Activated T-cell treated with anti-CD3 and anti-CD28 coated beads, Interleukin-2, amount 50 U/mL, for 4 hours (primary cell): ENCODE measurements around the gene NEMP2. TPM values are rescaled to one million over a fixed set of nuclear protein-coding genes. Genes with fewer than 3 reads are reported as not detected.
"Not testable (repeated sequence)": the region's sequence is repeated elsewhere in the genome, so short reads cannot be mapped to it uniquely, and the experiment has no call there.

ENCODE experiments used
- ATAC-seq, 2 donors: fragments of 200-7000 bp; cut with Tn5 transposase; one replicate each; pipeline ENCODE4 v1.10.0; 2021
- DNase-seq: peaks from one replicate; pipeline ENCODE4 v3.0.0-alpha.2; 2020
- H3K27me3 Mint-ChIP-seq: one replicate; pipeline ENCODE4 v1.8.0; 2021; ENCODE audit warnings: low read depth, mixed read lengths
- H3K36me3 Mint-ChIP-seq: one replicate; pipeline ENCODE4 v1.8.0; 2022; ENCODE audit warnings: mixed read lengths; ENCODE audit not compliant: insufficient read depth
- H3K4me1 Mint-ChIP-seq: one replicate; pipeline ENCODE4 v1.8.0; 2021; ENCODE audit warnings: low read depth, mixed read lengths
- H3K4me3 Mint-ChIP-seq: one replicate; pipeline ENCODE4 v1.8.0; 2021; ENCODE audit warnings: mild to moderate bottlenecking, moderate library complexity, mixed read lengths
- H3K9me3 Mint-ChIP-seq: one replicate; pipeline ENCODE4 v1.8.0; 2021; ENCODE audit warnings: mixed read lengths
- total RNA-seq, 3 donors: library from RNA; stranded (reverse); gene quantifications; one replicate each; pipeline ENCODE4 v1.2.1, GENCODE V29; 2021

NEMP2 gene
- total RNA-seq, 3 donors from 2014 or later = 6.8 to 8.6 (median 8.5) TPM

DNA sequence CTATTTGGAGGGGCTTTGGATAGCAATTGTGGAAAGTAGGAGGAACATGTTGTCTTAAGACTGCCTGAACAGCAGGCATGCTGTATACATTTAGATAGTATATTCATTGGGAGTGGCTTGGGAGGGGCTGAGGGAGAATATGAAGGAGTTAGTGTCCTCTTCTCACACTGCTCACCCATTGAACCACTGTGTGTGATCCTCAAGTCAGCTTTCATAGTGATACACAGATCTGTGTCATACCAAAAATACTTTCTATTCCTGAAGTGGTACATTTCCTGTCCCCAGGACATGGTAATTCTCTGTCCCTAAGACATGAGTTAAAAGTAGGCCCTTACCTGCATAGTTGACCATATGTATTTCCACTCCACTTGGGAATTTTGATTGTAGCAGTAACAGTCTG, 9.6 kb downstream of the NEMP2 start:
- no peak for ATAC-seq
- no peaks in the 10 kb centered on the region for H3K27me3 Mint-ChIP-seq
- H3K36me3 Mint-ChIP-seq = peaks cover 13% of the 10 kb centered on the region
- H3K4me1 Mint-ChIP-seq = peaks cover 58% of the 10 kb centered on the region
- DNase-seq = no peak
- H3K9me3 Mint-ChIP-seq = no peaks in the 10 kb centered on the region
- H3K4me3 Mint-ChIP-seq = no peak overlapping the region

DNA sequence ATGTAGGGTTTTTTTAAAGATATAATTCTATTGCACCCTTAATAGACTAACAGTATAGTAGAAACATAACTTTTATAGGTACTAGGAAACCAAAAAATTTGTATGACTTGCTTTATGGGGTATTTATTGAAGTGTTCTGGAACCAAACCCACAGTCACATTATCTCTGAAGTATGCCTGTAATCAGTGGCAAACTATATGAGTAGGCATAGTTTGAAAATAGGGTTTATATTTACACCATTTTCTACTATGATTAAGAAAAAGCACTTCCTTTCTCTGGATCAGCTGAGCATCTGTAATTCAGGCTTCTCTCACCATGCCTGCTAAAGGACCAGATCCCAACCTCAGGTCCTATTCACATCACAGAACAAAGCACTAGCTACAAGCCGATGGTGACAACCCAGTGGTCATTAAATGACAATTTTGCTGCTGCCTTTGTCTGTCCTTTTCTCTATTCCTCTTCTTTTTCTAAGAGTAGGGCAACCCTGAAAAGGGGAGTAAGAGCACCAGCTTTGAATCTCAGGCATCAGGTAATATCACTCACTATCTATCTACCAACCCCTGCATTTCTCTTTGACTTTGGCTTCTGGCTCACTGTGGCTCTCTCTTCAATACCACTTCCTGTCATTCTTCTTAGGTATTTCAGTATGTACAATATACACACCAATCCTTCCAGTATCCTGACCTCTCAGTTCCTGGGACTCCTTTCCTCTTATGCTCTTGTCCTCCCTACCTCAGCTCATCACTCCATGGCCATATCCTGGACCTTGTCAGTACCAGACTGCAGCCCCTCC, 14.4 kb downstream of the NEMP2 start:
- ATAC-seq = peak; percentile 46 to 55
- H3K9me3 Mint-ChIP-seq = no peaks in the 10 kb centered on the region
- peaks cover 46% of the 10 kb centered on the region for H3K4me1 Mint-ChIP-seq
- H3K36me3 Mint-ChIP-seq = peaks cover 13% of the 10 kb centered on the region
- DNase-seq = no peak
- no peak overlapping the region for H3K4me3 Mint-ChIP-seq
- H3K27me3 Mint-ChIP-seq = no peaks in the 10 kb centered on the region

DNA sequence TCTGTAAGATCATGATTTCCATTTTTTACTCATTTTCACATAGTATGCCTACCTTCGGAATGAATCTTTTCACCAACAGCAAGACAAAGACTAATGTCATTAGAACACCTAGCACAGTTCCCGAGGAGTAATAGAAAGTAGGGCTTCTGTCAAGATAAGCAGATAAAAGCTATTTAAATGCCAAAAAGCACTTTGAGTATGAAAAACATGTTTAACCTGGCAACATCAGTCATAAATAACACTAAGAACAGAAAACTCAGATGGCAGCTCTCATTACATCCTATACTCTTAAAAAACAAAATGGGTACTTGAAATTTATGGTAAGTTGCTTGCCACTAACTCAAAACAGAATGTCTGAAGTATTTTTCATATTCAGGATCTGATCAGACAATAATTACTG, 17.1 kb downstream of the NEMP2 start:
- Mint-ChIP-seq H3K9me3 (no peaks in the 10 kb centered on the region), H3K4me3 (no peak overlapping the region), H3K36me3 (peaks cover 15% of the 10 kb centered on the region), H3K27me3 (no peaks in the 10 kb centered on the region), H3K4me1 (peaks cover 53% of the 10 kb centered on the region)
- no peak for DNase-seq
- ATAC-seq = no peak

DNA sequence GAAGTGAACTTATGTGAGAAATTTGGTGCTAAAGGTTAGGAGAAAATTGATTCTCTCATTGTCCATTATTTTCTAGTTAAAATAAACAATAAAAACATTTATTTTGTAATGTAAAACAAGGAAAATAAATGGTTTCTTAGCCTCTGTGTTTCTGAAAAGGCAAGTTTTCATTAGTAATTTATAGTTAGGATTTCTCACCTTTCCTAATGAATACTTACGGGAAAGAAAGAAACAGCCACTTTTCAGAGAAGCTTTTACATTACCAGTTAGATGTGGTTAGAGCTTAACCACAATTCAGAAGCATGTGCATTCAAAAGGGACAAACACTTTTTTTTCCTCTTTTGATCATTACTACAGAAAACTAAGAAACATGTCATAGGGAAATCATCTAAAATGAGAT, 18.8 kb downstream of the NEMP2 start:
- Mint-ChIP-seq H3K4me3 (no peak overlapping the region), H3K4me1 (peaks cover 41% of the 10 kb centered on the region), H3K27me3 (no peaks in the 10 kb centered on the region), H3K9me3 (no peaks in the 10 kb centered on the region), H3K36me3 (peaks cover 14% of the 10 kb centered on the region)
- ATAC-seq = peak; percentile 66 to 71
- no peak for DNase-seq

DNA sequence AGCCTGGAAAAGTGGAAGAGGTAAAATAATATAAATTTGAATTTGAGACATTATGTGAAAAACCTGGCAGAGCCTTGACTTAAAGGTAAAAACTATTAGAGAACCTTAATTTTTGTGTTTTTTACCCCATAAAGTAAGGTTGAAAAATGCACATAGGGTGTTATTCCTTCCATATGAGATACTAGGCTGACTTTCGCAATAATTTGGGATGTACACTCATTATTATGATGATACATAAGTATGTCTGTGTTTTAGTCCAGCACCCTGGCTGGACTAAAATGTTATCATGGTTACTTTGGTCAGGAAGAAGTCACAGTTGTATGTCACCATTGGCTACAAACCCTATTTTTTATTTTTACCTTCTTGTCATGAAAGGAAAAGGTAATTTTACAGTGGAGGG, 19.8 kb downstream of the NEMP2 start:
- Mint-ChIP-seq H3K4me1 (peaks cover 31% of the 10 kb centered on the region), H3K4me3 (no peak overlapping the region), H3K9me3 (no peaks in the 10 kb centered on the region), H3K36me3 (peaks cover 19% of the 10 kb centered on the region), H3K27me3 (no peaks in the 10 kb centered on the region)
- ATAC-seq (no peak), DNase-seq (no peak)

DNA sequence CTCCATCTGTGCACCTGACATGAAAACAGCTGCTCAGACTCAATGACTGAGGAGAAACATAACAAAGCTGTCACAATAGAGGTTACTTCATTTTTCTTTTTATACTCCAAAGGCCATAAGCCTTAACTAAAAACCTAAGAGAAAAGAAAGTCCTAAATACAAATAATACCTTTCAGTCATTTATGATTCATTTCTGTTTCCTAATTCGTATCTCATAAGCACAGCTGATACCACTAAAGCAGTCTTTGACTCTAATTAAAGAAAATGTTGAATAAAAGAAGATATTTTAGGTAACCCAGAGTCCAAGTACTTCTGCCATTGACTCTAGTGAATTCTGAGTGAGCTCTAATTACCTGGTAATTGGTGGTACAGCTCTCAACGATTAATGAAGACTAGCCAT, 20.6 kb downstream of the NEMP2 start:
- no peak overlapping the region for H3K4me3 Mint-ChIP-seq
- H3K9me3 Mint-ChIP-seq = no peaks in the 10 kb centered on the region
- ATAC-seq (no peak), DNase-seq (no peak)
- H3K4me1 Mint-ChIP-seq = peaks cover 27% of the 10 kb centered on the region
- H3K27me3 Mint-ChIP-seq = no peaks in the 10 kb centered on the region
- peaks cover 19% of the 10 kb centered on the region for H3K36me3 Mint-ChIP-seq

DNA sequence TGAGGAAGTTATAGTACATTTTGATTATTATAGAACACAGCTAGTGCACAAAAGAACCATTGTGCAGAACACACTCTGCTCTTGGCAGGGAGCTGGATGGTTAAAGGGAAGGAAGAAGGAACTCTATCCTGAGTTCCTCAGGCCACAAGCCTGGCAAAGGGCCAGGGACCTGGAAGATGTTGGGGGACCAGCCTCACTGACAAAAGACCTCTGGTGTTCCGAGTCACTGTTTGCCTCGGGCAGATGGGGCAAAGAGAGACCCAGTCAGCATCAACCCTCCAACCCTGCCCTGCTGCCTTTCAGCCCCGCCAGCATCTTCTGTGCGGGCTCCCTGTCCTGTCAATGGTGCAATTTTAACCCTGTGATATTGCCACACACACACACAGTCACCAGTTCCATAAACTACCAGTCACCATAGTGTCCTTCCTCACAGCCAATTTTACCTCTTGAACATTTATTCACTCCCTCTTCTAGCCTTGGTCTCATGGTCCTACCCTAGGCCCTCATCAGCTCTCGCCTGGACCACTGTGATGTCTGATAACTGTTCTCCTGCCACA, 21.9 kb downstream of the NEMP2 start:
- H3K4me3 Mint-ChIP-seq = no peak overlapping the region
- no peaks in the 10 kb centered on the region for H3K9me3 Mint-ChIP-seq
- no peak for DNase-seq
- H3K4me1 Mint-ChIP-seq = peaks cover 25% of the 10 kb centered on the region
- peaks cover 19% of the 10 kb centered on the region for H3K36me3 Mint-ChIP-seq
- H3K27me3 Mint-ChIP-seq = no peaks in the 10 kb centered on the region
- ATAC-seq = no peak

DNA sequence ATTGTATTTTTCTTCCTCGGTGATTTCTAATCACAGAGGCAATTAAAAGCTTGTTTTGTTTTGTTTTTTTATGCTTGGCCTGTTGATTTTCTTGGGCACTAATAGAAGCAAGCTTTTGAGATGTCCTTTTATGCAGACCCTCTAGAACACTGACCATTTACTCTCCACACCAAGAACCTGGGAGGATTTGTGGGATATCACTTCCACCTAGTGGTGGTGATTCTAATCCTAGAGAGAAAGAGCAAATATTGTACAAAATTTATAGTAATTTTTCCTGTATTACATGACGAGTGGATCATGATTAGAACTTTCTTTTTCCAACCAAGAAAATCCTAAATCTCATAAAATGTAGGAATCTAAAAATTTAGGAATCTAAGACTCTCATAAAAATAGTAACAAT, 23.4 kb downstream of the NEMP2 start:
- Mint-ChIP-seq H3K36me3 (peaks cover 22% of the 10 kb centered on the region), H3K4me1 (peaks cover 23% of the 10 kb centered on the region), H3K9me3 (no peaks in the 10 kb centered on the region), H3K4me3 (no peak overlapping the region), H3K27me3 (no peaks in the 10 kb centered on the region)
- ATAC-seq (no peak), DNase-seq (no peak)

DNA sequence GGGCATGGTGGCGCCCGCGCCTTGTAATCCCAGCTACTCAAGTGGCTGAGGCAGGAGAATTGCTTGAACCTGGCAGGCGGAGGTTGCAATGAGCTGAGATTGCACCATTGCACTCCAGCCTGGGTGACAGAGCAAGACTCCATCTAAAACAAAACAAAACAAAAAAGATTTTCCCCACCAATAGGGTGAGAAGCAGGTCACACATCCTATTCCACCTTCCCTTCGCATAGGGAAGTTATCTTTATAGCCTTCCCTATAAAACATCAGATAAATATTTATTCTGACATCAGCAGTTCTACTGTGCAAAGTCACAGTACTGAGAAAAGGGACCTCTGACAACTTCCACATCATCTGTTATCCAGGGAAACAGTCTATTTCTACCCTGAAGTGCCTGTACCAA, 24.6 kb downstream of the NEMP2 start:
- not testable (repeated sequence) for DNase-seq, ATAC-seq, H3K9me3 Mint-ChIP-seq, H3K27me3 Mint-ChIP-seq, H3K4me3 Mint-ChIP-seq
- Mint-ChIP-seq H3K36me3 (peaks cover 24% of the 10 kb centered on the region), H3K4me1 (peaks cover 16% of the 10 kb centered on the region)

DNA sequence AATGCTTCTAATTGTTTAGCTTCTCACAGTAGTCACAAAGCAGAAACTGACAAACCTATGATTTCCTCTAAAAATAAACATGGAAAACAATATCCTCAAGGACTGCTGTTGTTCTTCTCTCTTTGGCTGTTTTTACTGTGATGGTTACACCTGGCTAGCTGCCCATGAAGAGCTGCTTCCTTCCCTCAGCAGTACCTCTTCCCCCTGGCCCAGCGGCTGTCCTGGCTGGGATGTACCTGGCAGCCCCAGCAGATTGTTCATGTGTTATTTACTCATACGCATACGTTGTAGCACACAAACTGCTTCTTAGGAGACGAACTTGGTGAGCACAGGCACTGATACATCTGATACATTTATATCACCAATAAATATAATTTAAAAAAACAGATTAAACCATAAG, 27.4 kb downstream of the NEMP2 start:
- Mint-ChIP-seq H3K9me3 (no peaks in the 10 kb centered on the region), H3K4me1 (peaks cover 10% of the 10 kb centered on the region), H3K36me3 (peaks cover 20% of the 10 kb centered on the region), H3K4me3 (no peak overlapping the region), H3K27me3 (no peaks in the 10 kb centered on the region)
- no peak for DNase-seq
- ATAC-seq = no peak

DNA sequence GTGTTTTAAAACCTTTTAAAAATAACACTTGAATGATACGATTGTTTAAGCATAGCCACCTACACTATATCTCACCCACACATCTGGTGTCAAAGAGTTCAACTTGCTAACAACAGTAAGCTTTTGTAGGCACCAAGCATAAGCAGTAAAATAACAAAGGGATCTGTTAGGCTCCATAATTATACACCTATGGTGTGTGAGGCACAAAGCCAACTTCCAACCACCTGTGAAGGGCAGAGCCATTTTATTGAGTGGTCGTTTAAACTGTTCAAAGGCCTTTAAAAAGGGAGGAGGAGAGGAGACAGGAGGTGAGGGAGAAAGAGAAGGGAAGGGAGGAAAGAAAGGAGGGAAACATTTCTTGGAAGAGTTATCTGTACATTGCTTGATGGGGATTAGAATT, 27.9 kb downstream of the NEMP2 start:
- DNase-seq = no peak
- H3K36me3 Mint-ChIP-seq = peaks cover 20% of the 10 kb centered on the region
- H3K4me3 Mint-ChIP-seq = no peak overlapping the region
- peaks cover 10% of the 10 kb centered on the region for H3K4me1 Mint-ChIP-seq
- no peaks in the 10 kb centered on the region for H3K27me3 Mint-ChIP-seq
- no peak for ATAC-seq
- H3K9me3 Mint-ChIP-seq = no peaks in the 10 kb centered on the region

DNA sequence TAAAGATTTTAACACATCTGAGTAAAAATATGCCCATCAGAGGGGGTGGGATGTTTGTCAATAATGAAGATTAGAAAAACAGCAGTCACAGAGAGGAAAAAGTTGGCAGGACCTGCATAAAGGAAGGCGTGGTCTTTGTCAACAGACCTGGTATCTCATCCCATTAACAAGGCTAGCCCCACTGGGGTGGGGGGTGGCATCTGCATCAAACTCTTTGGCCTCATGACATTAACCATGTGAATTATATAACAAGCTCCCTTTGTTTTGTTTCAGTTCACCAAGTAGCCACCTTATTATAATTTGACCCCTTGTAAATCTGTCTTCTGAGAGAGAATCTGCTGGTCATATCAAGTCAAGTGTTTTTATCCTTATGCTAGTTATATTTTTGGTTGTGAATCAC, 28.8 kb downstream of the NEMP2 start:
- H3K36me3 Mint-ChIP-seq = peaks cover 25% of the 10 kb centered on the region
- no peak for ATAC-seq
- H3K4me1 Mint-ChIP-seq = peaks cover 14% of the 10 kb centered on the region
- DNase-seq = no peak
- no peak overlapping the region for H3K4me3 Mint-ChIP-seq
- no peaks in the 10 kb centered on the region for H3K9me3 Mint-ChIP-seq
- H3K27me3 Mint-ChIP-seq = no peaks in the 10 kb centered on the region

DNA sequence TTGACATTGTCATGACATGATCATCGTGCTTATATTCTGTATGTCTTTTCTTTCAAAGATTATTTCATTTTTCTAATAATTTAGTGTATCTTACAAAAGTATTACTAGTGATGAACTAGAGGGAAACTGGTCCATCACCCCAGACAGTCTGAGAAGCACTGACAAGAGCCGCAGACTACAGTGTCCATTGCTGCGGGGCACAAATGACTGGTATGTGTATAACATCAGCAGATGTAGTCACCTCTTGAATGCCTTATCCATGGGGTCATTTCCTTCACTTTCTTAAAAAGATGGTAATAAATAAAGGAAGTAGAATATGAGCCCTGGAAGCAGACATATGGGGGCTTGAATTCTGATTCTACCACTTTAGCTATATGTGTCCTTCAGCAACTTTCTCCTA, 29.6 kb downstream of the NEMP2 start:
- ATAC-seq (no peak), DNase-seq (no peak)
- Mint-ChIP-seq H3K4me3 (no peak overlapping the region), H3K27me3 (no peaks in the 10 kb centered on the region), H3K9me3 (no peaks in the 10 kb centered on the region), H3K4me1 (peaks cover 14% of the 10 kb centered on the region), H3K36me3 (peaks cover 25% of the 10 kb centered on the region)

DNA sequence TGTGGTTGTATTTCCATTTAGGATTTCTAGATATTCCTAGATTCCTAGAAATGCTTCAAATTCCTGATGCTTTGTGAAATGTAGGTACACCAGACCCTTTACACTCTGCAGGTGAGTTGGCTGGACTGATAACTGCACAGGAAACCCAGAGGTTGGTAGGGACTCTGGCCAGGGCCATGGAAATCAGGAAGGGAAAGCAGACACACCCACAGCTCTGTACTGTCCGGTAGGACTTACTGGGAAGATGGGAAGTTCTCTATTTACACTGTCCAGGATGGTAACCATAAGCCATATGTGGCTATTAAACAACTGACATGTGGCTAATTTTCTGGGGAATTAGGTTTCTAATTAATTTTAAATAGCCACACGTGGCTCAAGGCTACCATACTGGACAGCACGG, 31.4 kb downstream of the NEMP2 start:
- Mint-ChIP-seq H3K36me3 (peaks cover 35% of the 10 kb centered on the region), H3K27me3 (no peaks in the 10 kb centered on the region), H3K4me3 (no peak overlapping the region), H3K9me3 (no peaks in the 10 kb centered on the region), H3K4me1 (peaks cover 14% of the 10 kb centered on the region)
- ATAC-seq (no peak), DNase-seq (no peak)

DNA sequence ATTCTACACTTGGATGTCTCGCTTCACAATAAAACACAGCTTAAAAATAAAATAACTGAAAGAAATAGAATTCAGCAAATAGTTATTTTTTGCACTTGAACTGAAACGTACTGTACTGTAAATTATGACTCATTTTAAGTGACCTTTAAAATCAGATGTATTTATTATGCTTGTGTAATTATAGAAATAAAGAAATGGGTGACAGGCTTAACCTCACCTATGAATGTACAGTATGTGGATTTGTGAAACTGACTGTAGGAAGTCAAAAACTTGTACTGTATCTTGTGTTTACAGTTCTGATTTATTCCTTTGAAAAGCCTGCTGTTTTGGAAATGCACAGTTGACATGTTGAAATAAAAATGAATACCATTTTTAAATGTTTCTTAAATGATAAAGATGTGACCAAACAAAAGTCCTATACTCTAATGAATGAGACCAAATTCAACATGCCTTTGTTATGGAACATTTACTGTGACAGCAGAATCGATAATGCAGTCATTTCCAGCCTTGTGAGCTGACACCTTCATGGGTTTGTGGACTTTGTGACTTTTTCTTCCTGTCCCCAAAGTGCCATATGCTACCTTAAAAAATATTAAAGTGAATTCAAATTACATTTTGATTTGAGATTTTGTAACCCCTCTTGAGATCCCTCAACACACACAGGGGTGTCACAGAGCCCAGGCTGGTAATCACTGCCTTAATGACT, 32.7 kb downstream of the NEMP2 start:
- Mint-ChIP-seq H3K4me3 (no peak overlapping the region), H3K36me3 (peaks cover 39% of the 10 kb centered on the region), H3K27me3 (no peaks in the 10 kb centered on the region), H3K4me1 (peaks cover 14% of the 10 kb centered on the region), H3K9me3 (no peaks in the 10 kb centered on the region)
- ATAC-seq (no peak), DNase-seq (no peak)
